ENCODE measurements around the gene TMEM205. TPM values are rescaled to one million over a fixed set of nuclear protein-coding genes. Genes with fewer than 3 reads are reported as not detected.

The TMEM205 gene
- total and polyA plus RNA-seq, 2 of the 13 experiments (the other 11 are each of a cell fraction or from before 2014, with no cell fraction given) = 45.5 to 98.7 TPM

- TF ChIP-seq GLMP (CRISPR knock-in tag; IDR thresholded peaks at IDR 0.05; ENCODE audit: borderline replicate concordance) (no peak), KIAA2018 (CRISPR knock-in tag; IDR thresholded peaks at IDR 0.05; ENCODE audit: borderline replicate concordance) (no peak), MYPOP (CRISPR knock-in tag; IDR thresholded peaks at IDR 0.05) (peak; percentile 72), ZNF264 (CRISPR knock-in tag; IDR thresholded peaks at IDR 0.05) (peak; percentile 48; the same call in 1 of the 2 replicates), ZNF274 (CRISPR knock-in tag; IDR thresholded peaks at IDR 0.05) (peak; percentile 72; the same call in 1 of the 2 replicates), TBP (CRISPR knock-in tag; IDR thresholded peaks at IDR 0.05) (no peak), SP2 (CRISPR knock-in tag; IDR thresholded peaks at IDR 0.05) (peak; percentile 93), ZNF44 (CRISPR knock-in tag; IDR thresholded peaks at IDR 0.05) (no peak), REPIN1 (CRISPR knock-in tag; IDR thresholded peaks at IDR 0.05; ENCODE audit: borderline replicate concordance, low read depth) (peak; percentile 86; the same call in 1 of the 2 replicates), ATF5 (CRISPR knock-in tag; IDR thresholded peaks at IDR 0.05; ENCODE audit: low read depth) (no peak), KLF12 (CRISPR knock-in tag; IDR thresholded peaks at IDR 0.05; ENCODE audit: borderline replicate concordance) (no peak), NR2F1 (CRISPR knock-in tag; IDR thresholded peaks at IDR 0.05) (no peak), TP53 (CRISPR knock-in tag; conservative IDR thresholded peaks at IDR 0.05) (0 out of 2 replicates have a peak, but pooled peaks have one; percentile 30), ZNF24 (IDR thresholded peaks at IDR 0.05) (no peak)
- TF ChIP-seq, protein P1, sequence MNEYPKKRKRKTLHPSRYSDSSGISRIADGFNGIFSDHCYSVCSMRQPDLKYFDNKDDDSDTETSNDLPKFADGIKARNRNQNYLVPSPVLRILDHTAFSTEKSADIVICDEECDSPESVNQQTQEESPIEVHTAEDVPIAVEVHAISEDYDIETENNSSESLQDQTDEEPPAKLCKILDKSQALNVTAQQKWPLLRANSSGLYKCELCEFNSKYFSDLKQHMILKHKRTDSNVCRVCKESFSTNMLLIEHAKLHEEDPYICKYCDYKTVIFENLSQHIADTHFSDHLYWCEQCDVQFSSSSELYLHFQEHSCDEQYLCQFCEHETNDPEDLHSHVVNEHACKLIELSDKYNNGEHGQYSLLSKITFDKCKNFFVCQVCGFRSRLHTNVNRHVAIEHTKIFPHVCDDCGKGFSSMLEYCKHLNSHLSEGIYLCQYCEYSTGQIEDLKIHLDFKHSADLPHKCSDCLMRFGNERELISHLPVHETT (CRISPR knock-in tag; conservative IDR thresholded peaks at IDR 0.05) = no peak
Observed at GRCh38 chr19:11380653-11381537, 34.8 kb upstream of the TMEM205 start (continued).
